Sigmoid colon (tissue), 4 donors: ENCODE results near the gene STX7.

Experiments
- POLR2A ChIP-seq, 2 donors: fragments of 450-650 bp; IDR thresholded peaks; one replicate each; pipeline ENCODE4 v1.6.1; 2016; ENCODE audit warnings: antibody characterized with exemption in 2 of 2, mild to moderate bottlenecking in 2 of 2, moderate library complexity in 2 of 2
- POLR2AphosphoS5 ChIP-seq, 4 donors: sonication (generic); formaldehyde crosslinking; IDR thresholded peaks; one replicate each; pipeline ENCODE4 v1.6.1; 2017; ENCODE audit warnings: antibody characterized with exemption in 4 of 4
- TF ChIP-seq, protein P1 (sequence below), 4 experiments: fragments of 450-650 bp in 3 of 4; fragments of 200-600 bp in 1 of 4; IDR thresholded peaks; one replicate each; pipeline ENCODE4 v1.5.1; 2016 to 2019; ENCODE audit warnings: antibody characterized with exemption in 4 of 4, mild to moderate bottlenecking in 3 of 4, moderate library complexity in 2 of 4

- TF ChIP-seq POLR2AphosphoS5 (IDR thresholded peaks at IDR 0.05) (no peak), POLR2A (IDR thresholded peaks at IDR 0.05) (no peak)
- TF ChIP-seq, protein P1, sequence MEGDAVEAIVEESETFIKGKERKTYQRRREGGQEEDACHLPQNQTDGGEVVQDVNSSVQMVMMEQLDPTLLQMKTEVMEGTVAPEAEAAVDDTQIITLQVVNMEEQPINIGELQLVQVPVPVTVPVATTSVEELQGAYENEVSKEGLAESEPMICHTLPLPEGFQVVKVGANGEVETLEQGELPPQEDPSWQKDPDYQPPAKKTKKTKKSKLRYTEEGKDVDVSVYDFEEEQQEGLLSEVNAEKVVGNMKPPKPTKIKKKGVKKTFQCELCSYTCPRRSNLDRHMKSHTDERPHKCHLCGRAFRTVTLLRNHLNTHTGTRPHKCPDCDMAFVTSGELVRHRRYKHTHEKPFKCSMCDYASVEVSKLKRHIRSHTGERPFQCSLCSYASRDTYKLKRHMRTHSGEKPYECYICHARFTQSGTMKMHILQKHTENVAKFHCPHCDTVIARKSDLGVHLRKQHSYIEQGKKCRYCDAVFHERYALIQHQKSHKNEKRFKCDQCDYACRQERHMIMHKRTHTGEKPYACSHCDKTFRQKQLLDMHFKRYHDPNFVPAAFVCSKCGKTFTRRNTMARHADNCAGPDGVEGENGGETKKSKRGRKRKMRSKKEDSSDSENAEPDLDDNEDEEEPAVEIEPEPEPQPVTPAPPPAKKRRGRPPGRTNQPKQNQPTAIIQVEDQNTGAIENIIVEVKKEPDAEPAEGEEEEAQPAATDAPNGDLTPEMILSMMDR (IDR thresholded peaks at IDR 0.05): no peak
Observed at GRCh38 chr6:132459605-132459952, 53.3 kb downstream of the STX7 start.
